Measurements from ENCODE around the gene LRRC56. TPM values are rescaled to one million over a fixed set of nuclear protein-coding genes. Genes with fewer than 3 reads are reported as not detected.

Gene LRRC56
- total and polyA plus RNA-seq, 2 of the 13 experiments (the other 11 are each of a cell fraction or from before 2014, with no cell fraction given), result 0.11 to 0.29 TPM

- TF ChIP-seq GABPB1 (CRISPR knock-in tag; IDR thresholded peaks at IDR 0.05) (peak; percentile 43; the same call in 1 of the 2 replicates), THAP8 (CRISPR knock-in tag; IDR thresholded peaks at IDR 0.05; ENCODE audit: borderline replicate concordance) (0 out of 2 replicates have a peak, but pooled peaks have one; percentile 35), RXRA (CRISPR knock-in tag; IDR thresholded peaks at IDR 0.05) (peak; percentile 43; the same call in 1 of the 2 replicates), ZBTB43 (CRISPR knock-in tag; conservative IDR thresholded peaks at IDR 0.05) (0 out of 2 replicates have a peak, but pooled peaks have one; percentile 26), BCL3 (CRISPR knock-in tag; IDR thresholded peaks at IDR 0.05) (0 out of 2 replicates have a peak, but pooled peaks have one; percentile 11), MAFG (CRISPR knock-in tag; IDR thresholded peaks at IDR 0.05) (peak; percentile 40; the same call in 1 of the 2 replicates), ZFYVE20 (CRISPR knock-in tag; IDR thresholded peaks at IDR 0.05; ENCODE audit: borderline replicate concordance, low read depth) (no peak), HNRNPLL (IDR thresholded peaks at IDR 0.05; ENCODE audit: low read depth, low read length, poor library complexity, severe bottlenecking) (peak; percentile 45), SOX5 (CRISPR knock-in tag; IDR thresholded peaks at IDR 0.05; ENCODE audit: borderline replicate concordance) (no peak), ZBTB34 (CRISPR knock-in tag; IDR thresholded peaks at IDR 0.05) (no peak), TCF12 (IDR thresholded peaks at IDR 0.05) (no peak), TCF12 (CRISPR knock-in tag; IDR thresholded peaks at IDR 0.05) (0 out of 2 replicates have a peak, but pooled peaks have one; percentile 31), ZBTB7A (CRISPR knock-in tag; IDR thresholded peaks at IDR 0.05) (no peak), ZNF770 (CRISPR knock-in tag; IDR thresholded peaks at IDR 0.05) (peak; percentile 54; the same call in 1 of the 2 replicates), ZFP91 (CRISPR knock-in tag; IDR thresholded peaks at IDR 0.05; ENCODE audit: borderline replicate concordance) (peak; percentile 54; the same call in 1 of the 2 replicates), IRF9 (CRISPR knock-in tag; IDR thresholded peaks at IDR 0.05; ENCODE audit: borderline replicate concordance) (peak; percentile 29; the same call in 1 of the 2 replicates), HHEX (CRISPR knock-in tag; IDR thresholded peaks at IDR 0.05) (no peak), ZBTB38 (CRISPR knock-in tag; IDR thresholded peaks at IDR 0.05) (peak; percentile 61; the same call in 1 of the 2 replicates)
Measured at GRCh38 chr11:534396-535209, 2.7 kb upstream of the LRRC56 start (continued).
